Peyer's patch (tissue), 4 donors: Measurements from ENCODE around the gene KCNJ5.

ENCODE experiments used
- CTCF ChIP-seq, 6 experiments: fragments of 450-650 bp in 4 of 6; fragments of 200-600 bp in 2 of 6; sonication (generic) in 1 of 6; IDR thresholded peaks; one replicate each; pipeline ENCODE4 v1.5.1; 2017 to 2019; ENCODE audit warnings: antibody characterized with exemption in 6 of 6, mild to moderate bottlenecking in 3 of 6, moderate library complexity in 1 of 6
- POLR2A ChIP-seq, 2 donors: fragments of 450-650 bp; IDR thresholded peaks; one replicate each; pipeline ENCODE4 v1.5.1; 2017; ENCODE audit warnings: antibody characterized with exemption in 2 of 2, mild to moderate bottlenecking in 2 of 2, moderate library complexity in 2 of 2

- no peak for TF ChIP-seq CTCF (IDR thresholded peaks at IDR 0.05)
- no peak for TF ChIP-seq POLR2A (IDR thresholded peaks at IDR 0.05)
Measured at GRCh38 chr11:128892866-128893565, 1.9 kb downstream of the KCNJ5 start.
